ENCODE results near the gene TSC22D2.
"Not testable (repeated sequence)": the region's sequence is repeated elsewhere in the genome, so short reads cannot be mapped to it uniquely, and the experiment has no call there.

The TSC22D2 gene

GRCh38 chr3:150449169-150449721 is 41.1 kb downstream of the TSC22D2 start:
- no peak for DNase-seq (ENCODE audit: low read depth, low spot score)

GRCh38 chr3:150450916-150451315 is 42.8 kb downstream of the TSC22D2 start:
- DNase-seq (ENCODE audit: low read depth, low spot score): no peak

GRCh38 chr3:150451329-150452048 is 43.4 kb downstream of the TSC22D2 start:
- no peak for DNase-seq (ENCODE audit: low read depth, low spot score)

- no peak for DNase-seq (ENCODE audit: low read depth, low spot score)
Observed at GRCh38 chr3:150453353-150453752, 45.3 kb downstream of the TSC22D2 start.

- no peak for DNase-seq (ENCODE audit: low read depth, low spot score)
Observed at GRCh38 chr3:150454085-150454484, 46.0 kb downstream of the TSC22D2 start.

GRCh38 chr3:150454622-150455021 is 46.5 kb downstream of the TSC22D2 start:
- DNase-seq (ENCODE audit: low read depth, low spot score): no peak

GRCh38 chr3:150455341-150455740 is 47.2 kb downstream of the TSC22D2 start:
- DNase-seq (ENCODE audit: low read depth, low spot score): no peak

- no peak for DNase-seq (ENCODE audit: low read depth, low spot score)
Observed at GRCh38 chr3:150458001-150458400, 49.9 kb downstream of the TSC22D2 start.

GRCh38 chr3:150460484-150460883 is 52.4 kb downstream of the TSC22D2 start:
- no peak for DNase-seq (ENCODE audit: low read depth, low spot score)

- DNase-seq (ENCODE audit: low read depth, low spot score): no peak
Observed at GRCh38 chr3:150461399-150461798, 53.3 kb downstream of the TSC22D2 start.

- DNase-seq (ENCODE audit: low read depth, low spot score): no peak
Observed at GRCh38 chr3:150462108-150462507, 54.0 kb downstream of the TSC22D2 start.

GRCh38 chr3:150464684-150465083 is 56.6 kb downstream of the TSC22D2 start:
- no peak for DNase-seq (ENCODE audit: low read depth, low spot score)

- no peak for DNase-seq (ENCODE audit: low read depth, low spot score)
Observed at GRCh38 chr3:150467381-150467780, 59.3 kb downstream of the TSC22D2 start.

GRCh38 chr3:150469031-150469930 is 61.2 kb downstream of the TSC22D2 start:
- DNase-seq (ENCODE audit: low read depth, low spot score): no peak

- no peak for DNase-seq (ENCODE audit: low read depth, low spot score)
Observed at GRCh38 chr3:150469931-150470740, 62.0 kb downstream of the TSC22D2 start.

- DNase-seq (ENCODE audit: low read depth, low spot score): no peak
Observed at GRCh38 chr3:150472421-150472820, 64.3 kb downstream of the TSC22D2 start.

GRCh38 chr3:150473161-150473560 is 65.1 kb downstream of the TSC22D2 start:
- not testable (repeated sequence) for DNase-seq (ENCODE audit: low read depth, low spot score)

GRCh38 chr3:150479370-150479769 is 71.3 kb downstream of the TSC22D2 start:
- no peak for DNase-seq (ENCODE audit: low read depth, low spot score)

GRCh38 chr3:150480877-150481276 is 72.8 kb downstream of the TSC22D2 start:
- DNase-seq (ENCODE audit: low read depth, low spot score): no peak

GRCh38 chr3:150483226-150483625 is 75.1 kb downstream of the TSC22D2 start:
- no peak for DNase-seq (ENCODE audit: low read depth, low spot score)

- no peak for DNase-seq (ENCODE audit: low read depth, low spot score)
Observed at GRCh38 chr3:150484410-150484809, 76.3 kb downstream of the TSC22D2 start.

GRCh38 chr3:150488867-150489266 is 80.8 kb downstream of the TSC22D2 start:
- no peak for DNase-seq (ENCODE audit: low read depth, low spot score)
